IMR-90 (cell line): Measurements from ENCODE around the gene TLX1. TPM values are rescaled to one million over a fixed set of nuclear protein-coding genes. Genes with fewer than 3 reads are reported as not detected.

ENCODE experiments used
- ATAC-seq: fragments of 200-7000 bp; cut with Tn5 transposase; 2 replicates; pipeline ENCODE4 v1.9.1; 2020; ENCODE audit warnings: low read depth, mild to moderate bottlenecking, moderate library complexity
- BruUV-seq: library from RNA; stranded (reverse); fragments of 400-500 nt; replicated peaks from 2 replicates; lab custom pipeline; 2021; lab: Mats Ljungman, UMichigan
- CTCF ChIA-PET: fragments of 300-600 bp; formaldehyde crosslinking; extraction: SDS; loops from one replicate; lab custom pipeline; 2021; ENCODE audit warnings: antibody characterized with exemption; lab: Yijun Ruan, JAX
- POLR2A ChIA-PET: fragments of 300-600 bp; sonication (Branson Sonifier 250); formaldehyde crosslinking; loops from one replicate; lab custom pipeline; 2022; ENCODE audit warnings: antibody characterized with exemption; ENCODE audit not compliant: unreplicated experiment; lab: Charles Lee
- DNase-seq: peaks from one replicate; pipeline ENCODE4 v3.0.0; 2013
- H2AFZ ChIP-seq: replicated peaks from 2 replicates; pipeline ENCODE3; 2013; ENCODE audit warnings: low read length, mild to moderate bottlenecking; ENCODE audit not compliant: poor library complexity
- H2AK5ac ChIP-seq: 2 replicates; pipeline ENCODE4 v1.6.1; 2013; ENCODE audit warnings: low read depth, low read length, inconsistent platforms
- H2AK9ac ChIP-seq: replicated peaks from 2 replicates; pipeline ENCODE3; 2013; ENCODE audit warnings: mild to moderate bottlenecking, low read depth, low read length, moderate library complexity; ENCODE audit not compliant: poor library complexity
- H2BK120ac ChIP-seq: 2 replicates; pipeline ENCODE4 v1.6.1; 2013; ENCODE audit warnings: low read depth, low read length, inconsistent platforms
- H2BK15ac ChIP-seq: 3 replicates; pipeline ENCODE4 v1.6.1; 2013; ENCODE audit warnings: low read depth, low read length, inconsistent platforms
- H2BK20ac ChIP-seq: 2 replicates; pipeline ENCODE4 v1.6.1; 2013; ENCODE audit warnings: low read depth, mild to moderate bottlenecking, inconsistent platforms, low read length, moderate library complexity
- H2BK5ac ChIP-seq: 2 replicates; pipeline ENCODE4 v1.6.1; 2013; ENCODE audit warnings: mild to moderate bottlenecking, low read depth, low read length, inconsistent platforms; ENCODE audit not compliant: poor library complexity, severe bottlenecking
- H3K14ac ChIP-seq: replicated peaks from 2 replicates; pipeline ENCODE4 v1.6.1; 2013; ENCODE audit warnings: low read depth, low read length, inconsistent platforms
- H3K18ac ChIP-seq: 2 replicates; pipeline ENCODE4 v1.6.1; 2013; ENCODE audit warnings: low read depth, low read length, control low read depth
- H3K23ac ChIP-seq: 2 replicates; pipeline ENCODE4 v1.6.1; 2013; ENCODE audit warnings: low read depth, low read length, inconsistent platforms
- H3K27ac ChIP-seq: 2 replicates; pipeline ENCODE4 v1.5.1; 2013; ENCODE audit warnings: mild to moderate bottlenecking, control low read depth, low read length; ENCODE audit not compliant: insufficient read depth
- H3K27me3 ChIP-seq: 2 replicates; pipeline ENCODE4 v1.6.1; 2013; ENCODE audit warnings: low read length; ENCODE audit not compliant: control insufficient read depth, insufficient read depth
- H3K36me3 ChIP-seq: 2 replicates; pipeline ENCODE4 v1.6.1; 2013; ENCODE audit warnings: low read length, mixed read lengths; ENCODE audit not compliant: control insufficient read depth, insufficient read depth
- H3K4ac ChIP-seq: 2 replicates; pipeline ENCODE4 v1.6.1; 2013; ENCODE audit warnings: low read depth, low read length, inconsistent platforms
- H3K4me1 ChIP-seq: 2 replicates; pipeline ENCODE4 v1.6.1; 2013; ENCODE audit warnings: low read length, mixed read lengths; ENCODE audit not compliant: control insufficient read depth, insufficient read depth
- H3K4me2 ChIP-seq: 2 replicates; pipeline ENCODE4 v1.6.1; 2013; ENCODE audit warnings: low read depth, mild to moderate bottlenecking, control low read depth, low read length, moderate library complexity
- H3K4me3 ChIP-seq: 2 replicates; pipeline ENCODE4 v1.5.1; 2013; ENCODE audit warnings: low read depth, mild to moderate bottlenecking, control low read depth, low read length, moderate library complexity; ENCODE audit not compliant: insufficient read depth
- H3K56ac ChIP-seq: 2 replicates; pipeline ENCODE4 v1.6.1; 2013; ENCODE audit warnings: low read length, inconsistent platforms; ENCODE audit not compliant: insufficient read depth; ENCODE audit errors: extremely low read depth
- H3K79me1 ChIP-seq, 2 experiments: 2 replicates each; pipeline ENCODE4 v1.6.1; 2013; ENCODE audit warnings: low read length in 2 of 2, inconsistent platforms in 1 of 2, low read depth in 1 of 2
- H3K9ac ChIP-seq: 2 replicates; pipeline ENCODE4 v1.6.1; 2013; ENCODE audit warnings: low read depth, low read length, control low read depth
- H3K9me1 ChIP-seq: 2 replicates; pipeline ENCODE4 v1.6.1; 2013; ENCODE audit warnings: low read length, inconsistent platforms; ENCODE audit not compliant: insufficient read depth
- H3K9me3 ChIP-seq: 2 replicates; pipeline ENCODE4 v1.6.1; 2013; ENCODE audit warnings: low read length; ENCODE audit not compliant: control insufficient read depth, insufficient read depth
- H4K20me1 ChIP-seq: 2 replicates; pipeline ENCODE4 v1.6.1; 2013; ENCODE audit warnings: low read length, inconsistent platforms; ENCODE audit not compliant: insufficient read depth
- H4K5ac ChIP-seq: 2 replicates; pipeline ENCODE4 v1.6.1; 2013; ENCODE audit warnings: mild to moderate bottlenecking, low read depth, low read length, control low read depth
- H4K8ac ChIP-seq, 2 experiments: 2 replicates each; pipeline ENCODE4 v1.6.1; 2013; ENCODE audit warnings: low read depth in 2 of 2, low read length in 2 of 2, control low read depth in 1 of 2, inconsistent platforms in 1 of 2
- H4K91ac ChIP-seq: 2 replicates; pipeline ENCODE4 v1.6.1; 2013; ENCODE audit warnings: low read depth, low read length, inconsistent platforms; ENCODE audit not compliant: insufficient read depth
- BHLHE40 ChIP-seq: fragments of 150-350 bp; IDR thresholded peaks from 2 replicates; pipeline ENCODE4 v1.6.1; 2016; ENCODE audit warnings: mild to moderate bottlenecking, low read depth, low read length
- NFE2L2 ChIP-seq: fragments of 150-350 bp; IDR thresholded peaks from 2 replicates; pipeline ENCODE4 v1.6.1; 2016; ENCODE audit warnings: low read depth, mild to moderate bottlenecking, low read length
- RCOR1 ChIP-seq: IDR thresholded peaks from 2 replicates; pipeline ENCODE4 v1.6.1; 2012; ENCODE audit warnings: mild to moderate bottlenecking, low read length, improper control_type of control experiment; ENCODE audit not compliant: insufficient replicate concordance
- WGBS, 2 experiments: methylation state at CpG; one replicate each; pipeline versions ENCODE4 v1.1.5 to v1.1.7; 2013; ENCODE audit warnings: missing lambda C conversion rate in 2 of 2; ENCODE audit not compliant: insufficient read length in 1 of 2; ENCODE audit errors: extremely low coverage in 2 of 2; 5-methylcytosine and 5-hydroxymethylcytosine counted together
- dilution Hi-C: fragments of 300-500 bp; cut with HindIII; formaldehyde crosslinking; loops from one replicate; pipeline ENCODE4 v1.14.3; 2018; ENCODE audit warnings: low sequenced_read_pairs; ENCODE audit not compliant: unreplicated experiment
- in situ Hi-C: fragments of 300-500 bp; cut with MboI; formaldehyde crosslinking; loops from 3 replicates; pipeline ENCODE4 v1.14.3; 2019; ENCODE audit warnings: low sequenced_read_pairs, inconsistent platforms, mixed read lengths
- intact Hi-C: fragments of 100-400 bp; cut with micrococcal nuclease; formaldehyde crosslinking; loops from 2 replicates; pipeline ENCODE4 v1.10.0; 2022
- polyA plus RNA-seq, 3 experiments: library from polyadenylated mRNA; depleted of rRNA; stranded (reverse); fragments of >200 nt; gene quantifications; 2 replicates each; pipeline ENCODE4 v1.2.3, GENCODE V29; 2012; ENCODE audit warnings: low replicate concordance in 1 of 3
- total RNA-seq: library from RNA; depleted of rRNA; stranded (reverse); fragments of >200 nt; gene quantifications from 2 replicates; pipeline ENCODE4 v1.2.3, GENCODE V29; 2012

Gene TLX1
- total and polyA plus RNA-seq, 2 of the 4 experiments (the other 2 are of a cell fraction): not detected

- H3K4ac ChIP-seq: no peak overlapping the region
- WGBS, 2 experiments: 13% methylated on average over 2 of the region's 4 CpGs; no CpG with 5 or more reads in 1 of the 2 experiments
- H3K23ac ChIP-seq: no peak overlapping the region
- no peak overlapping the region for H3K56ac ChIP-seq
- no peaks in the 10 kb centered on the region for H3K9me1 ChIP-seq
- dilution Hi-C loops (no loop called here), in situ Hi-C loops (no loop called here), intact Hi-C loops (no loop called here)
- ChIA-PET POLR2A (no interaction called here), CTCF (interaction anchor here (1.4 kb wide), 1 partner anchor 16 kb away, joined by 7 read pairs; no protein-coding TSS in a partner anchor)
- no peaks in the 10 kb centered on the region for H3K9me3 ChIP-seq
- no peak overlapping the region for H4K5ac ChIP-seq
- H2BK120ac ChIP-seq: no peak overlapping the region
- no peak overlapping the region for H2AFZ ChIP-seq
- no peaks in the 10 kb centered on the region for H4K20me1 ChIP-seq
- H3K79me1 ChIP-seq: no peaks in the 10 kb centered on the region
- H4K91ac ChIP-seq: no peak overlapping the region
- H3K4me2 ChIP-seq: no peak overlapping the region
- no peak for TF ChIP-seq BHLHE40
- TF ChIP-seq RCOR1: no peak
- TF ChIP-seq NFE2L2: no peak
- no peak overlapping the region for H2BK15ac ChIP-seq
- BruUV-seq: no TSS peak
- peak overlapping the region; percentile 74 for H2AK9ac ChIP-seq
- no peak overlapping the region for H3K14ac ChIP-seq
- no peak overlapping the region for H2BK20ac ChIP-seq
- H2AK5ac ChIP-seq: no peak overlapping the region
- no peak overlapping the region for H3K4me3 ChIP-seq
- no peak overlapping the region for H3K18ac ChIP-seq
- H3K27ac ChIP-seq: no peak overlapping the region
- DNase-seq (no peak), ATAC-seq (no peak; the same call in 1 of the 2 replicates)
- H3K36me3 ChIP-seq: no peaks in the 10 kb centered on the region
- H2BK5ac ChIP-seq: no peak overlapping the region
- no peaks in the 10 kb centered on the region for H3K4me1 ChIP-seq
- no peak overlapping the region for H4K8ac ChIP-seq
- no peak overlapping the region for H3K9ac ChIP-seq
- peaks cover 41% of the 10 kb centered on the region for H3K27me3 ChIP-seq
Measured at GRCh38 chr10:101158459-101159058, 27.5 kb downstream of the TLX1 start.
